GM21737 (cell line): ENCODE results near the gene KCNIP4.

Source experiments
- ATAC-seq: cut with Tn5 transposase; IDR thresholded peaks from one replicate; pipeline ENCODE4 v1.9.1; 2021; ENCODE audit warnings: mild to moderate bottlenecking, moderate library complexity; ENCODE audit not compliant: unreplicated experiment

KCNIP4 gene

GRCh38 chr4:21490682-21491081 lies 457.9 kb downstream of the KCNIP4 start:
- no peak for ATAC-seq

GRCh38 chr4:21476757-21477156 lies 471.8 kb downstream of the KCNIP4 start:
- ATAC-seq: no peak

GRCh38 chr4:21474195-21474594 lies 474.4 kb downstream of the KCNIP4 start:
- no peak for ATAC-seq

DNA sequence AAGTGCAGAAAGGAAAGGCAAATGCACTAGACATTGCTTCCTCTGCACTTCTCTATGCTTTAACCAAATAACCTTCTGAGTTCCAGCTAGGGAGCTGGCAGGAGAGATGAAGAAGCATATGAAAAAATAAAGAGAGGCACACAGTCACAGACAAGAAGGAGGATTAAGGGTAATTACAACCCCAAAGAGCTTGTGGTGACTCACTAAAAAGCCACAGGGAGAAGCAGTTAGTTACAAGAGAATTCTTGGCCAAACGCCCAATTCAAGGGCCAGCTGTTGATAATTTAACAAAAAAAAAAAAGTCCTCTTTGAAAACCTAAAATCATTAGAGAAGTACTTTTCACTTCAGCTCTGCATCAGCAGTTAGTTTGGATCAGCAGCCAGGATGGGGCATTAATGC lies 478.0 kb downstream of the KCNIP4 start:
- ATAC-seq: no peak

- no peak for ATAC-seq
Observed at GRCh38 chr4:21469438-21470300, 478.9 kb downstream of the KCNIP4 start.

DNA sequence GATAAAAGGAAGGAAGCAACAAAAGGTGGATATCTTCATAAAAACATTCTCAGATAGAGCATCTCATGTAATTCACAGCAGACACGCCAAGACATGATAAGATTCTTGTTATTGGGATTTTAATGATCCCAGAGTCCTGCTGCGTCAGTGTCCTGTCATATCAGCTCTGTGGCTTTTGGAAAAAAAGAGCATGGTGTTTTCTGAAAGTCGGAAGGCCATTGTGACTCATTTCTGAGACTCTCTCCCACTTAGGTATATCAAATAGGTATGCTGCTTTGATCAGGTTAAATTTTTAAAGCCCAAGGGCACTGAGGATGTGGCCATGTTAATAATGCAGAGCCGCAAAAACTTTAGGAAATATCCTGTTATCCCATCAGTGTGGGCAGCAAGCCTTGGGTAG lies 481.0 kb downstream of the KCNIP4 start:
- ATAC-seq: no peak

DNA sequence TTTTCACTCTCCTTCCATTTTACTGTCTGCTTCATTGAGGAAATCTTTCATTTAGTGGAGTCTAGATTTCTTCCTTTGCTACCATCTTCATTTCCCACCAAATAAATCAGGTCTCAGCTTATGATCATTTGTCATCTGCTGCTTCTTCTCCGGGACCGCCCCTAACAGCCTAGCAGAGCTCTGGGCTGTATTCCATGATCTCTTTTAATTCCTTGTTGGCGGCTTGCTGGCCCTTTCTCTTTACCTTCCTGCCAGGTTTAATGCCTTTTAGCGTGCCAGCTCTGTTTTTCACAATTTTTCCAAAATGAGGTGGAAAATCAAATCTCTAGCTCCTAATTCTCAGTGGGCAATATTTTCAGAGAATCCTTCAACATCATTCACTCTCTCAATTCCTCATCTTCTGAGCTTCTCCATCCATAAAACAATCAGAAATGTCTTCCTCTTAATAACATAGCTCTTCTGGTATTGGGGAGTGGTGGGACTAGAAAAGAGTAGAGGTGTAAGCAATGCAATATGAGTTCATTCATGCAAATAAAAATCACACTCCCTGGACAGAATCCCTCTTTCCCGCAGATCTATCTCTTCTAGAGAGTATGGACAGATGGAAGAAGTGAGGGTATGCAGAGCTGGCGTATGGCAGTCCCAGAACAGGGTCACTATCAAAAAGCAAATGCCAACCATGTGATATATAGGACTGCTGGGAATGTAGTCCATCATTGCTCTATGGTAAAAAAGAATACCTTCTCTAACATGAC lies 491.3 kb downstream of the KCNIP4 start:
- no peak for ATAC-seq

GRCh38 chr4:21454831-21455230 lies 493.7 kb downstream of the KCNIP4 start:
- ATAC-seq: no peak

DNA sequence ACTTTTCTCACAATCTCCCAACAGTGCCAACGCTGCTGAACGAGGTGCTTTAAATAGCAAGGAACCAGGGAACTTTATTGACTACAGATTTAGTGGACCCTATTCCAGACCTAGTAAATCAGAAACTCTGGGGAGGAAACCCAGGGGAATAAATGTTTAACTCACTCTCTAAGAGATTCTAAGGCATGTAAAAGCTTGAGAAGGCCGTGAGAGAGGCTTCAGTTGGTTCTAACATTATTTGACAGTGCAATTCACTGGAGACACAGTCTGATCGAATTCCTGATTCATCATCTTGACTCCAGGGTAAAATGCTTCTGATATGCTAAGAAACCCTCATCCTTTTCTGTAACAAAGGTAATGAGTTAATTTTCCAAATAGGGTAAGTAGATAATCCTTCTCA lies 494.4 kb downstream of the KCNIP4 start:
- no peak for ATAC-seq

DNA sequence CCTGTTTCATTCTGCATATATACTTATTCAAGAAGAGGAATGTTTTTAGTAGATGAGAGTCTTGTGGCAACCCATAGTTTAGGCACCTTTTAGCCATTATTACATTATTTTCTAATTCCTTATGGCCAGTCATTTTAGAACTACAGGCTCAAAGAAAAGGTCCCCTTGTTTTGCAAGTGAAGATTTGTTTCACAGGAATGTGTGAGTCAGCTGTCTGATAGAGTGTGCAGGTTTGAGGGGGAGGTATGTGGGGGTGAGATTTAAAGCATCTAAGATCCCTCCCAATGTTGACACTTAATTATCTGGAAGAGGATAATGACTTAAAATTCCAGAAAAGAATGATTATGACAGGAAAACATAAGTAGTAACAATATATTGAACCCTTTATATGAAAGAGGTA lies 495.6 kb downstream of the KCNIP4 start:
- no peak for ATAC-seq

GRCh38 chr4:21451032-21451431 lies 497.5 kb downstream of the KCNIP4 start:
- ATAC-seq: no peak

DNA sequence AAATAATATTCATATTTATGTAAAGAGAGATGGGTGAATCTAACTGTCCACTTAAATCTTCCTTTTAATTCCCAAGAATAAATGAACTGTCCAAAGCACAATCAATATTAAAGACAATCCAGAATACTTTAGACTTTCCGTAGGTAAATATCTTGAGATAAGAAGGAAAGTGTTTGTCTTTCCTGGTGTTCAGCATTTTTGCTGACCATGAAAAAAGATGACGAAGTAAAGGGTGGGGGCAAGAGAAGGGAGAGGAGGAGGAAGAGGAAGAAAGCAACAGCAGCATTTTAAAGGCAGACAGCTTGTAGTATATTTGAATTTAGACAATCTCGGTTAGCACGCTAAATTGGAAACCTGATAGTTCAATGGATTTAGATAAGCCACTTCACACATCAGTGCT lies 498.2 kb downstream of the KCNIP4 start:
- no peak for ATAC-seq

DNA sequence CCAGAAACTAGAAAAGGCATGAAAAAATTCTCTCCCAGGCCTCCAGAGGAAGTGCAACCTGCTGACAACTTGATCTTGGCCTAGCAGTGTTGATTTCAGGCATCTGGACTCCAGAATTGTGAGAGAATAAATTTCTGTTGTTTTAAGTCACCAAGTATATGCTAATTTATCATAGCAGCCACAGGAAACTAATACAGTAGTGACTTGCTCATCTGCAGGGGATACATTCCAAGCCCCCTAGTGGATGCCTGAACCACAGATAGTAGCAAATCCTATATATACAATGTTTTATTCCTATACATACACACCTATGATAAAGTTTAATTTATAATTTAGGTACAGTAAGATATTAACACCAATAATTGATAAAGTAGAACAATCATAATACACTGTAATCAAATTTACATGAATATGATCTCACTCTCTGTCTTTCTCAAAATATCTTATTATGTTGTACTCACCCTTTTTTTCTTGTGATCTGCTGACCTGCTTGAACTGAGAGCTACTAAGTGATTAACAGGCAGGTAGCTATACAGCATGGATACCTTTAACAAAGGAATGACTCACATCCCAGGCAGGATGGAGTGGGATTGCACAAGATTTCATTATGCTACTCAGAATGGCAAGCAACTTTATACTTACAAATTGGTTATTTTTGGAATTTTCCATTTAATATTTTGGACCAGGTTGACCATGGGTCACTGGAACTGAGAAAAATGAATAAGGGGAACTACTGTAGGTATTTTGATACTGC lies 501.1 kb downstream of the KCNIP4 start:
- no peak for ATAC-seq

DNA sequence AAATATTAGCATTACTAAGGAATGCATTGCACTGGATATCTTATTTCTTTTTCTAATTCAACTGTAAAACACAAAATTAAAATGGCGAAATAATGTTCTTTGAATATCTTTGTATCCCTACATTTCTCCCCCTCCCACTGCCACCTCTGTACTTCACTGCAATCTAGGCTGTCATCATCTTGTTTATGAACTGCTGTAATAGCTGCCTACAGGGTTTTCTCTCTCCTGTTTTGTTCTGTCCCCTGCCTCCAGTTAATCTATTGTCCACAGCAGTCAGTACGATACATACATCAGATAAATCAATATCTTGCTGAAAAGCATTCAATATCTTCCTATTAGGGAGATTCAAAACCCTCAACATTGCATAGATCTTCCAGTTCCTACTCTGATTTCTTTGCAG lies 528.4 kb downstream of the KCNIP4 start:
- no peak for ATAC-seq

- no peak for ATAC-seq
Observed at GRCh38 chr4:21415728-21416127, 532.8 kb downstream of the KCNIP4 start.

DNA sequence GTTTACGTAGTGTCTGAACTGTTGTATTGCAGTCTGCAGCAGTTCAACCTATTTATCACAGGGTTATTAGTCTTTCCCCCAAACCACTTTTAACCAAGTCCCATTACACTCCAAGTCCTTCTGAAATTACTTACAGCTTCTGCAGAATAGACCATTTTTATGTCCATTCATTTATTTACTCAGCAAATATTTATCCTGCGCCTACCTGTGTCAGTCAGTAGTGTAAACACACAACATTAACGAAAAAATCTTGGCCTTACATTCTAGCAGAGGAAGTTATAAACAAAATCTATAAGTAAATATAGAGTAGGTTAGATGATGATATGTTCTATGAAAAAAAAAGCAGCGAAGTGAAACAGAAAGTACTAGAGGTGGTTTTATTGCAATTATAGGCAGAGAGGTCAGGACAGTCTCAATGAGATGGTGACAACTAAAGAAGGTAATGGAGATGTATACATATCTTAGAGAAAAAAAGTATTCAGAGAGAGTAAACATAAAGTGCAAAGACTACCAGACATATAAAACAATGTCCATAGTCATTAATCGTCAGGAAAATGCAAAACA lies 534.7 kb downstream of the KCNIP4 start:
- no peak for ATAC-seq

DNA sequence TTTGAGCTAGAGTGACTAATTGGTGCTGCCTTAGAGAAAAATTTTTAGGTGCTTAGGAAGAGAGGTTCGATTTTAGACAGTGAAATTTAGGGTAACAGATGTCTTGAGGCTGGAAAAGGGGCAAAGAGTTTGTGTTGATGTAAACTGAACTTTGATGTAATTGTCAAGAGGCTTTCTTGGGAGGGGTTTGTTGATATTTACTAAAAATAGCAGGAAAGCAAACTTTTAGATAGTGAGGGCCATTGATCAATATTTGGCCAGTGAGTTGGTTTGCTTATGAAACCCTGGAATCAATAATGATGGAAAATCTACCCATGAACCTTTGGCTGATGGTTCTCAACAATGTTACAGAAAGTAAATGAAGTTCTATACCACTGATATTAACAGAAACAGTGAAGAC lies 537.5 kb downstream of the KCNIP4 start:
- ATAC-seq: no peak

GRCh38 chr4:21410372-21410771 lies 538.2 kb downstream of the KCNIP4 start:
- no peak for ATAC-seq

DNA sequence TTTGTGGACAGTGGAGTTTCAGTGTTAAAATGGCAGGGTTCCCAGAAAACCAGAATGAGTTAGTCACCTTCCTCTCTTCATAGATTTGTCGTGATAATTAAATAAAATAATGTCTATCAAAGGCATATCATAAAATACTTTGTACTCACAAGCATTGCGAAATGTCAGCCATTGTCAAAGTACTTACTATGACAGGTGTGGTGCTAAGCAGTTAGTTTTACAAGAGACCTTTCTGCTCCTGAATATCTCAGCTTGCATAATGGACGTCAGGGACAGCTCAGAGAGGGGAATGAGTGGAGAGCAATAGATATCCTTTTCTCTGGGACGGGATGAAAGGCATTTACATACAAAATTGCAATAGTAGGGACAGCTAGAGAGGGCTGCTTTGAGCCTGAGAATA lies 560.9 kb downstream of the KCNIP4 start:
- ATAC-seq: no peak

- ATAC-seq: no peak
Observed at GRCh38 chr4:21386166-21386780, 562.3 kb downstream of the KCNIP4 start.

GRCh38 chr4:21385706-21386105 lies 562.9 kb downstream of the KCNIP4 start:
- no peak for ATAC-seq
